Mesothelial cell of epicardium (in vitro differentiated cells): Measurements from ENCODE around the gene BNIP3. TPM values are rescaled to one million over a fixed set of nuclear protein-coding genes. Genes with fewer than 3 reads are reported as not detected.

Source experiments
- DNase-seq, 2 experiments: peaks; one replicate each; pipeline ENCODE4 v3.0.0; 2021; ENCODE audit warnings: low spot score in 2 of 2; ENCODE audit not compliant: unreplicated experiment in 2 of 2
- H3K27ac Mint-ChIP-seq: 2 replicates; pipeline ENCODE4 v1.8.0; 2021; ENCODE audit warnings: mixed read lengths
- H3K27me3 Mint-ChIP-seq: 2 replicates; pipeline ENCODE4 v1.8.0; 2021; ENCODE audit warnings: low read depth, mixed read lengths
- H3K36me3 Mint-ChIP-seq: 2 replicates; pipeline ENCODE4 v1.8.0; 2021; ENCODE audit warnings: mixed read lengths
- H3K4me1 Mint-ChIP-seq: 2 replicates; pipeline ENCODE4 v1.8.0; 2021; ENCODE audit warnings: mixed read lengths
- H3K4me3 Mint-ChIP-seq: 2 replicates; pipeline ENCODE4 v1.8.0; 2021; ENCODE audit warnings: mild to moderate bottlenecking, moderate library complexity, mixed read lengths
- H3K9me3 Mint-ChIP-seq: 2 replicates; pipeline ENCODE4 v1.8.0; 2021; ENCODE audit warnings: mixed read lengths
- CTCF ChIP-seq: fragments of 200-600 bp; sonication (generic); IDR thresholded peaks from one replicate; pipeline ENCODE4 v1.5.0; 2021; ENCODE audit warnings: antibody characterized with exemption; ENCODE audit not compliant: unreplicated experiment
- total RNA-seq: library from RNA; stranded (reverse); gene quantifications from 3 replicates; pipeline ENCODE4 v1.2.1, GENCODE V29; 2021

The BNIP3 gene
- total RNA-seq, 1 donor from 2014 or later, result 50.8 TPM

GRCh38 chr10:131961777-131962662 lies 19.7 kb downstream of the BNIP3 start:
- Mint-ChIP-seq H3K4me3 (no peak overlapping the region), H3K27ac (no peak overlapping the region), H3K9me3 (no peaks in the 10 kb centered on the region), H3K4me1 (no peaks in the 10 kb centered on the region), H3K36me3 (peaks cover 23% of the 10 kb centered on the region), H3K27me3 (no peaks in the 10 kb centered on the region)
- DNase-seq, result no peak
- no peak for TF ChIP-seq CTCF

- no peak for DNase-seq
- TF ChIP-seq CTCF, result no peak
- no peaks in the 10 kb centered on the region for H3K9me3 Mint-ChIP-seq
- peaks cover 31% of the 10 kb centered on the region for H3K36me3 Mint-ChIP-seq
- H3K27ac Mint-ChIP-seq, result no peak overlapping the region
- no peaks in the 10 kb centered on the region for H3K27me3 Mint-ChIP-seq
- no peak overlapping the region for H3K4me3 Mint-ChIP-seq
- no peaks in the 10 kb centered on the region for H3K4me1 Mint-ChIP-seq
These were observed 20.5 kb downstream of the BNIP3 start for GRCh38 chr10:131961047-131961776.

GRCh38 chr10:131960631-131961046 lies 21.1 kb downstream of the BNIP3 start:
- DNase-seq, result no peak
- TF ChIP-seq CTCF, result no peak
- no peaks in the 10 kb centered on the region for H3K4me1 Mint-ChIP-seq
- no peak overlapping the region for H3K27ac Mint-ChIP-seq
- H3K9me3 Mint-ChIP-seq, result no peaks in the 10 kb centered on the region
- peaks cover 32% of the 10 kb centered on the region for H3K36me3 Mint-ChIP-seq
- no peaks in the 10 kb centered on the region for H3K27me3 Mint-ChIP-seq
- no peak overlapping the region for H3K4me3 Mint-ChIP-seq

- TF ChIP-seq CTCF, result no peak
- H3K36me3 Mint-ChIP-seq, result peaks cover 40% of the 10 kb centered on the region
- no peak overlapping the region for H3K4me3 Mint-ChIP-seq
These were observed 21.9 kb downstream of the BNIP3 start for GRCh38 chr10:131959841-131960240.

GRCh38 chr10:131955591-131956340 lies 26.0 kb downstream of the BNIP3 start:
- H3K27ac Mint-ChIP-seq, result no peak overlapping the region
- no peaks in the 10 kb centered on the region for H3K9me3 Mint-ChIP-seq
- TF ChIP-seq CTCF, result no peak
- no peak overlapping the region for H3K4me3 Mint-ChIP-seq
- no peaks in the 10 kb centered on the region for H3K27me3 Mint-ChIP-seq
- H3K36me3 Mint-ChIP-seq, result peaks cover 55% of the 10 kb centered on the region
- H3K4me1 Mint-ChIP-seq, result no peaks in the 10 kb centered on the region
- DNase-seq, result no peak

More at GRCh38 chr10:131959841-131960240, 21.9 kb downstream of the BNIP3 start:
- Mint-ChIP-seq H3K27me3 (no peaks in the 10 kb centered on the region), H3K4me1 (no peaks in the 10 kb centered on the region), H3K27ac (no peak overlapping the region), H3K9me3 (no peaks in the 10 kb centered on the region)
- no peak for DNase-seq
